H1 (cell line): ENCODE results near the gene PPP2R3A. TPM values are rescaled to one million over a fixed set of nuclear protein-coding genes. Genes with fewer than 3 reads are reported as not detected.

ENCODE experiments used
- CTCF ChIA-PET: fragments of 300-600 bp; sonication (Branson Sonifier 250); formaldehyde crosslinking; loops from one replicate; lab custom pipeline; 2021; ENCODE audit not compliant: partially characterized antibody; lab: Charles Lee
- POLR2A ChIA-PET: fragments of 300-600 bp; sonication (Branson Sonifier 250); formaldehyde crosslinking; loops from one replicate; lab custom pipeline; 2021; ENCODE audit warnings: inconsistent platforms; ENCODE audit not compliant: partially characterized antibody; lab: Charles Lee
- DNase-seq, 2 experiments: peaks; one replicate each; pipeline versions ENCODE4 v3.0.0 to v3.0.0-alpha.2; 2010 to 2022; ENCODE audit warnings: low spot score in 2 of 2, low read depth in 1 of 2, mixed read lengths in 1 of 2
- FAIRE-seq: peaks from 2 replicates; lab custom pipeline; 2011; peaks lifted over from hg19 to GRCh38; lab: Jason Lieb, UNC
- H2AFZ ChIP-seq: 2 replicates; pipeline ENCODE4 v1.8.1; 2012; ENCODE audit warnings: low read length, inconsistent platforms
- H2AK5ac ChIP-seq: 2 replicates; pipeline ENCODE4 v1.6.1; 2013; ENCODE audit warnings: low read depth, low read length
- H2BK120ac ChIP-seq: replicated peaks from 2 replicates; pipeline ENCODE3; 2013; ENCODE audit warnings: low read depth, low read length, inconsistent platforms
- H2BK12ac ChIP-seq: 2 replicates; pipeline ENCODE4 v1.6.1; 2013; ENCODE audit warnings: low read depth, low read length
- H2BK15ac ChIP-seq: 2 replicates; pipeline ENCODE4 v1.6.1; 2013; ENCODE audit warnings: low read length
- H2BK20ac ChIP-seq: 2 replicates; pipeline ENCODE4 v1.6.1; 2013; ENCODE audit warnings: low read length
- H2BK5ac ChIP-seq: 2 replicates; pipeline ENCODE4 v1.6.1; 2013; ENCODE audit warnings: low read depth, low read length
- H3K14ac ChIP-seq: 2 replicates; pipeline ENCODE4 v1.6.1; 2013; ENCODE audit warnings: inconsistent platforms; ENCODE audit not compliant: insufficient read length
- H3K18ac ChIP-seq: 2 replicates; pipeline ENCODE4 v1.6.1; 2013; ENCODE audit warnings: low read length; ENCODE audit errors: extremely low read depth
- H3K23ac ChIP-seq: 2 replicates; pipeline ENCODE4 v1.6.1; 2013; ENCODE audit warnings: inconsistent platforms; ENCODE audit not compliant: insufficient read length
- H3K23me2 ChIP-seq: 2 replicates; pipeline ENCODE4 v1.6.1; 2013; ENCODE audit warnings: low read depth, low read length
- H3K27ac ChIP-seq: 2 replicates; pipeline ENCODE4 v1.6.1; 2011; ENCODE audit warnings: low read depth, low read length, inconsistent platforms
- H3K27me3 ChIP-seq, 4 experiments: replicated peaks in 1 of 4; 1 replicate in 1 of 4; 2 replicates in 3 of 4; pipeline versions ENCODE4 v1.6.1 to v1.8.1; 2011 to 2013; ENCODE audit warnings: low read length in 3 of 4, mild to moderate bottlenecking in 3 of 4, inconsistent platforms in 2 of 4, mixed read lengths in 2 of 4, moderate library complexity in 1 of 4; ENCODE audit not compliant: control insufficient read depth in 3 of 4, insufficient read depth in 3 of 4; ENCODE audit errors: extremely low read depth in 1 of 4
- H3K36me3 ChIP-seq, 4 experiments: 2 replicates each; pipeline versions ENCODE4 v1.6.1 to v1.8.1; 2011 to 2013; ENCODE audit warnings: mild to moderate bottlenecking in 4 of 4, low read length in 3 of 4, moderate library complexity in 2 of 4, control low read depth in 1 of 4, inconsistent platforms in 1 of 4; ENCODE audit not compliant: insufficient read depth in 4 of 4, control insufficient read depth in 2 of 4
- H3K4ac ChIP-seq: replicated peaks from 2 replicates; pipeline ENCODE3; 2013; ENCODE audit warnings: low read length, low read depth, mixed read lengths, inconsistent platforms; ENCODE audit not compliant: insufficient read length
- H3K4me1 ChIP-seq, 4 experiments: replicated peaks in 1 of 4; 1 replicate in 1 of 4; 2 replicates in 3 of 4; pipeline versions ENCODE4 v1.6.1 to v1.8.1; 2011 to 2013; ENCODE audit warnings: low read length in 3 of 4, inconsistent platforms in 2 of 4, mixed read lengths in 1 of 4; ENCODE audit not compliant: insufficient read depth in 4 of 4, control insufficient read depth in 3 of 4
- H3K4me2 ChIP-seq, 2 experiments: 2 replicates each; pipeline versions ENCODE4 v1.6.1 to v1.8.1; 2011 to 2013; ENCODE audit warnings: low read depth in 2 of 2, low read length in 2 of 2, control low read depth in 1 of 2, inconsistent platforms in 1 of 2, mild to moderate bottlenecking in 1 of 2; ENCODE audit not compliant: insufficient read depth in 1 of 2
- H3K4me3 ChIP-seq, 4 experiments: fragments of 200-600, 300-600 bp in 1 of 4; sonication (generic), shearing (Covaris generic), sonication (Bioruptor Twin) in 1 of 4; 2 replicates each; pipeline versions ENCODE4 v1.5.1 to v1.8.1; 2011 to 2016; ENCODE audit warnings: low read length in 4 of 4, low read depth in 3 of 4, control low read depth in 2 of 4, inconsistent platforms in 2 of 4, mild to moderate bottlenecking in 2 of 4, mixed read lengths in 1 of 4, moderate library complexity in 1 of 4; ENCODE audit not compliant: insufficient read depth in 2 of 4; ENCODE audit errors: extremely low read depth in 1 of 4
- H3K56ac ChIP-seq: replicated peaks from 2 replicates; pipeline ENCODE3; 2013; ENCODE audit warnings: low read depth, mild to moderate bottlenecking, mixed read lengths, low read length, inconsistent platforms; ENCODE audit not compliant: insufficient read length
- H3K79me1 ChIP-seq: 2 replicates; pipeline ENCODE4 v1.6.1; 2013; ENCODE audit warnings: low read depth, low read length, control low read depth
- H3K79me2 ChIP-seq, 2 experiments: 2 replicates each; pipeline versions ENCODE4 v1.6.1 to v1.8.1; 2012 to 2013; ENCODE audit warnings: low read length in 2 of 2, mild to moderate bottlenecking in 2 of 2, inconsistent platforms in 1 of 2; ENCODE audit not compliant: insufficient read depth in 2 of 2, control insufficient read depth in 1 of 2
- H3K9ac ChIP-seq, 4 experiments: replicated peaks in 1 of 4; 1 replicate in 1 of 4; 2 replicates in 3 of 4; pipeline versions ENCODE4 v1.6.1 to v1.8.1; 2011 to 2013; ENCODE audit warnings: low read depth in 3 of 4, low read length in 3 of 4, control low read depth in 2 of 4, mild to moderate bottlenecking in 2 of 4, moderate library complexity in 2 of 4, inconsistent platforms in 1 of 4; ENCODE audit errors: extremely low read depth in 1 of 4
- H3K9me3 ChIP-seq, 2 experiments: 2 replicates each; pipeline versions ENCODE4 v1.6.1 to v1.8.1; 2012 to 2013; ENCODE audit warnings: mild to moderate bottlenecking in 2 of 2, moderate library complexity in 2 of 2, control low read depth in 1 of 2, inconsistent platforms in 1 of 2, low read depth in 1 of 2, low read length in 1 of 2, mixed read lengths in 1 of 2; ENCODE audit not compliant: insufficient read depth in 2 of 2
- H4K20me1 ChIP-seq, 2 experiments: replicated peaks in 1 of 2; 2 replicates each; pipeline versions ENCODE3 to v1.8.1; 2011 to 2013; ENCODE audit warnings: inconsistent platforms in 2 of 2, low read length in 2 of 2, mild to moderate bottlenecking in 1 of 2; ENCODE audit not compliant: insufficient read depth in 2 of 2, control insufficient read depth in 1 of 2
- H4K5ac ChIP-seq: 2 replicates; pipeline ENCODE4 v1.6.1; 2013; ENCODE audit warnings: low read length, low read depth, mixed read lengths, inconsistent platforms; ENCODE audit not compliant: insufficient read length
- H4K8ac ChIP-seq: 2 replicates; pipeline ENCODE4 v1.8.0; 2013; ENCODE audit warnings: mild to moderate bottlenecking, moderate library complexity, low read length, inconsistent platforms; ENCODE audit not compliant: insufficient read depth; ENCODE audit errors: extremely low read depth
- H4K91ac ChIP-seq: replicated peaks from 2 replicates; pipeline ENCODE3; 2013; ENCODE audit warnings: low read length, mixed read lengths, inconsistent platforms; ENCODE audit not compliant: insufficient read length
- BRCA1 ChIP-seq: IDR thresholded peaks from 2 replicates; pipeline ENCODE4 v1.6.1; 2012; ENCODE audit warnings: low read depth, low read length, improper control_type of control experiment
- JUND ChIP-seq: IDR thresholded peaks from 2 replicates; pipeline ENCODE4 v1.6.1; 2011; ENCODE audit warnings: mild to moderate bottlenecking, improper control_type of control experiment, low read length
- MAFK ChIP-seq: IDR thresholded peaks from 2 replicates; pipeline ENCODE4 v1.6.1; 2012; ENCODE audit warnings: low read depth, mild to moderate bottlenecking, improper control_type of control experiment, low read length
- POLR2AphosphoS5 ChIP-seq: IDR thresholded peaks from 2 replicates; pipeline ENCODE4 v1.6.1; 2011; ENCODE audit warnings: low read depth, low read length
- SIRT6 ChIP-seq: IDR thresholded peaks from one replicate; pipeline ENCODE4 v1.7.1; 2012; ENCODE audit warnings: low read length, inconsistent platforms
- SIX5 ChIP-seq: IDR thresholded peaks from 2 replicates; pipeline ENCODE4 v1.6.1; 2011; ENCODE audit warnings: mild to moderate bottlenecking, low read depth, low read length
- SRF ChIP-seq: IDR thresholded peaks from 2 replicates; pipeline ENCODE4 v1.6.1; 2011; ENCODE audit warnings: mild to moderate bottlenecking, low read depth, low read length, moderate library complexity
- TAF1 ChIP-seq: IDR thresholded peaks from 2 replicates; pipeline ENCODE4 v1.6.1; 2011; ENCODE audit warnings: mild to moderate bottlenecking, low read depth, low read length
- WGBS, 2 experiments: shearing (Covaris generic) in 1 of 2; methylation state at CpG; one replicate each; pipeline versions ENCODE4 v1.1.6 to v1.1.7; 2013 to 2015; ENCODE audit warnings: low lambda C conversion rate in 2 of 2, mixed read lengths in 2 of 2, inconsistent platforms in 1 of 2, low coverage in 1 of 2, missing lambda C conversion rate in 1 of 2; ENCODE audit not compliant: insufficient replicate concordance in 2 of 2, insufficient coverage in 1 of 2, insufficient read length in 1 of 2; ENCODE audit errors: extremely low coverage in 1 of 2, missing lambda C conversion rate in 1 of 2; 5-methylcytosine and 5-hydroxymethylcytosine counted together
- polyA plus RNA-seq, 7 experiments: library from polyadenylated mRNA; depleted of rRNA in 3 of 7; stranded (reverse) in 5 of 7; unstranded in 2 of 7; fragments of >200 nt in 5 of 7; fragments of 200-250 nt in 2 of 7; gene quantifications; 1 replicate in 5 of 7; 2 replicates in 1 of 7; 4 replicates in 1 of 7; pipeline versions ENCODE4 v1.2.1 to v1.2.3, GENCODE V29; 2011 to 2013; ENCODE audit warnings: missing spikeins in 2 of 7, mixed read lengths in 2 of 7
- total RNA-seq: library from RNA; stranded (reverse); fragmentation: NEBNext Ultra II Directional; extraction: Animal tissue kit (Norgen Biotek cat#: 25700); gene quantifications from 2 replicates; pipeline ENCODE4 v1.2.1, GENCODE V29; 2021
- TF ChIP-seq, protein P1 (sequence below): IDR thresholded peaks from 2 replicates; pipeline ENCODE4 v1.6.1; 2011; ENCODE audit warnings: low read depth, mild to moderate bottlenecking, low read length; ENCODE audit not compliant: insufficient read depth

Gene PPP2R3A
- total and polyA plus RNA-seq, 2 of the 8 experiments (the other 6 are each of a cell fraction or from before 2014, with no cell fraction given), result 4.1 to 15.2 TPM

DNA sequence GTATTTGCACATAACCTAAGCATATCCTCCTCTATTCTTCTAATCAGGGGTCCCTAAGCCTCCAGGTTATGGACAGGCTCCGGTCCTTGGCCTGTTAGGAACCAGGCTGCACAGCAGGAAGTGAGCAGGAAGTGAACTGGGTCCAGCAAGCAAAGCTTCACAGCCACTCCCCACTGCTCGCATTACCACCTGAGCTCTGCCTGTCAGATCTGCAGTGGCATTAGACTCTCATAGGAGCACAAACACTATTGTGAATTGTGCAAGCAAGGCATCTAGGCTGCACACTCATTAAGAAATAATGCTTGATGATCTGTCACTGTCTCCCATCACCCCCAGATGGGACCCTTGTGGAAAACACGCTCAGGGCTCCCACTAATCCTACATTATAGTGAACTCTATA is 220.8 kb downstream of the PPP2R3A start:
- Histone ChIP-seq H3K36me3 (no peaks in the 10 kb centered on the region), H3K27me3 (no peaks in the 10 kb centered on the region), H3K18ac (no peak overlapping the region), H3K23ac (no peak overlapping the region), H3K9me3 (no peaks in the 10 kb centered on the region), H2BK12ac (no peak overlapping the region), H4K91ac (no peak overlapping the region), H3K4ac (no peak overlapping the region), H3K9ac (no peak overlapping the region), H3K4me3 (no peak overlapping the region), H2BK5ac (no peak overlapping the region), H3K23me2 (no peaks in the 10 kb centered on the region), H4K8ac (no peak overlapping the region), H2BK15ac (no peak overlapping the region), H2BK120ac (no peak overlapping the region), H4K20me1 (peaks cover 20 to 25% of the 10 kb centered on the region in 2 experiments), H3K79me2 (peaks cover 58 to 99% of the 10 kb centered on the region in 2 experiments), H2BK20ac (no peak overlapping the region), H3K79me1 (peaks cover 6% of the 10 kb centered on the region; the same call in 1 of the 2 replicates), H3K14ac (no peak overlapping the region), H2AFZ (no peak overlapping the region), H2AK5ac (no peak overlapping the region), H3K56ac (no peak overlapping the region), H4K5ac (no peak overlapping the region), H3K27ac (no peak overlapping the region), H3K4me2 (no peak overlapping the region), H3K4me1 (peaks cover 0 to 11% (median 5%) of the 10 kb centered on the region in 4 experiments; a peak in 4 of 7 replicates)
- no peak for FAIRE-seq
- 83% methylated on average over 3 of the region's 3 CpGs; no CpG with 5 or more reads in 1 of the 2 experiments for WGBS, 2 experiments
- POLR2A ChIA-PET, result interaction anchor here (12.1 kb wide), 1 partner anchor 9 kb away, joined by 86 read pairs; the partner anchor contains the start of gene MSL2
- CTCF ChIA-PET, result interaction anchor here (1.2 kb wide), 1 partner anchor 9 kb away, joined by 4 read pairs; no protein-coding TSS in a partner anchor
- no peak for DNase-seq
- TF ChIP-seq SRF, result no peak
- TF ChIP-seq TAF1, result no peak
- no peak for TF ChIP-seq SIX5
- TF ChIP-seq JUND, result no peak
- TF ChIP-seq MAFK, result no peak
- TF ChIP-seq, protein P1, sequence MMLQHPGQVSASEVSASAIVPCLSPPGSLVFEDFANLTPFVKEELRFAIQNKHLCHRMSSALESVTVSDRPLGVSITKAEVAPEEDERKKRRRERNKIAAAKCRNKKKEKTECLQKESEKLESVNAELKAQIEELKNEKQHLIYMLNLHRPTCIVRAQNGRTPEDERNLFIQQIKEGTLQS, result no peak
- TF ChIP-seq BRCA1, result no peak
- TF ChIP-seq SIRT6, result no peak
- peak; percentile 53; the same call in 1 of the 2 replicates for TF ChIP-seq POLR2AphosphoS5
